GM23338 (cell line): Measurements from ENCODE around the gene DRAM1. TPM values are rescaled to one million over a fixed set of nuclear protein-coding genes. Genes with fewer than 3 reads are reported as not detected.

Experiments used
- ATAC-seq: fragments of 200-7000 bp; cut with Tn5 transposase; 3 replicates; pipeline ENCODE4 v1.9.1; 2020
- DNase-seq: peaks from one replicate; pipeline ENCODE4 v3.0.0-alpha.2; 2015; ENCODE audit warnings: low spot score
- H2AFZ ChIP-seq: fragments of 200-600 bp; sonication (generic); 2 replicates; pipeline ENCODE4 v1.8.0; 2016; ENCODE audit warnings: antibody characterized with exemption, mild to moderate bottlenecking, moderate library complexity
- H3F3A ChIP-seq: fragments of 200-600 bp; sonication (generic); replicated peaks from 2 replicates; pipeline ENCODE4 v1.8.0; 2017; ENCODE audit warnings: antibody characterized with exemption, mixed run types, low read depth
- H3K27ac ChIP-seq: fragments of 200-600 bp; sonication (generic); 2 replicates; pipeline ENCODE4 v1.6.1; 2016; ENCODE audit warnings: low read depth
- H3K27me3 ChIP-seq: fragments of 200-600 bp; sonication (generic); 2 replicates; pipeline ENCODE4 v1.8.0; 2016; ENCODE audit warnings: mild to moderate bottlenecking, mixed run types, moderate library complexity; ENCODE audit not compliant: insufficient read depth
- H3K36me3 ChIP-seq: fragments of 200-600 bp; sonication (generic); 2 replicates; pipeline ENCODE4 v1.8.0; 2016; ENCODE audit warnings: mild to moderate bottlenecking; ENCODE audit not compliant: insufficient read depth
- H3K4me1 ChIP-seq: fragments of 200-600 bp; sonication (generic); 2 replicates; pipeline ENCODE4 v1.8.0; 2016; ENCODE audit warnings: mild to moderate bottlenecking, moderate library complexity; ENCODE audit not compliant: insufficient read depth
- H3K4me2 ChIP-seq: fragments of 200-600 bp; sonication (generic); 2 replicates; pipeline ENCODE4 v1.7.1; 2017; ENCODE audit warnings: mixed run types
- H3K4me3 ChIP-seq: fragments of 200-600 bp; sonication (generic); 2 replicates; pipeline ENCODE4 v1.6.1; 2016; ENCODE audit warnings: mixed run types
- H3K79me2 ChIP-seq: fragments of 200-600 bp; sonication (generic); replicated peaks from 2 replicates; pipeline ENCODE4 v1.8.0; 2017; ENCODE audit warnings: mild to moderate bottlenecking; ENCODE audit not compliant: insufficient read depth
- H3K9me2 ChIP-seq: fragments of 200-600 bp; sonication (generic); 2 replicates; pipeline ENCODE4 v1.8.0; 2017; ENCODE audit not compliant: insufficient read depth
- H4K20me1 ChIP-seq: fragments of 200-600 bp; sonication (generic); replicated peaks from 2 replicates; pipeline ENCODE4 v1.8.0; 2017; ENCODE audit warnings: mild to moderate bottlenecking; ENCODE audit not compliant: insufficient read depth
- H3K27ac Mint-ChIP-seq: 2 replicates; pipeline ENCODE4 v1.8.0; 2020; ENCODE audit warnings: inconsistent platforms, mild to moderate bottlenecking, moderate library complexity, mixed read lengths
- H3K27me3 Mint-ChIP-seq: 3 replicates; pipeline ENCODE4 v1.8.0; 2022; ENCODE audit warnings: low read depth, mild to moderate bottlenecking, moderate library complexity, mixed read lengths, inconsistent platforms; ENCODE audit not compliant: insufficient read depth, poor library complexity
- H3K36me3 Mint-ChIP-seq: 3 replicates; pipeline ENCODE4 v1.8.0; 2021; ENCODE audit warnings: low read depth, mild to moderate bottlenecking, inconsistent platforms, moderate library complexity, mixed read lengths
- H3K4me1 Mint-ChIP-seq: 3 replicates; pipeline ENCODE4 v1.8.0; 2020; ENCODE audit warnings: mild to moderate bottlenecking, inconsistent platforms, mixed read lengths
- H3K4me3 Mint-ChIP-seq: 3 replicates; pipeline ENCODE4 v1.8.0; 2021; ENCODE audit warnings: moderate library complexity, mild to moderate bottlenecking, inconsistent platforms, mixed read lengths
- H3K9me3 Mint-ChIP-seq: 3 replicates; pipeline ENCODE4 v1.8.0; 2020; ENCODE audit warnings: moderate library complexity, mild to moderate bottlenecking, inconsistent platforms, mixed read lengths
- CREB1 ChIP-seq: fragments of 250-450 bp; sonication (Bioruptor Pico); IDR thresholded peaks from 2 replicates; pipeline ENCODE4 v1.5.0; 2020; ENCODE audit warnings: low read depth, mild to moderate bottlenecking, moderate library complexity
- CTCF ChIP-seq, 2 experiments: fragments of 200-600 bp in 1 of 2; sonication (generic) in 1 of 2; conservative IDR thresholded peaks; 2 replicates each; pipeline versions ENCODE4 v1.5.1 to v1.6.1; 2016 to 2017; ENCODE audit warnings: antibody characterized with exemption in 2 of 2, low read depth in 2 of 2, mild to moderate bottlenecking in 2 of 2, moderate library complexity in 1 of 2
- ETS1 ChIP-seq: IDR thresholded peaks from 2 replicates; pipeline ENCODE4 v1.6.1; 2016; ENCODE audit warnings: antibody characterized with exemption
- EZH2 ChIP-seq: fragments of 200-600 bp; sonication (generic); IDR thresholded peaks from one replicate; pipeline ENCODE4 v1.8.0; 2017; ENCODE audit warnings: antibody characterized with exemption, mild to moderate bottlenecking, low read depth; ENCODE audit not compliant: unreplicated experiment
- EZH2phosphoT487 ChIP-seq: fragments of 200-600 bp; sonication (generic); IDR thresholded peaks from one replicate; pipeline ENCODE4 v1.8.1; 2018; ENCODE audit warnings: antibody characterized with exemption; ENCODE audit not compliant: unreplicated experiment
- JUNB ChIP-seq: IDR thresholded peaks from one replicate; pipeline ENCODE4 v1.6.1; 2016; ENCODE audit warnings: antibody characterized with exemption; ENCODE audit not compliant: unreplicated experiment
- NANOG ChIP-seq: IDR thresholded peaks from 2 replicates; pipeline ENCODE4 v1.6.1; 2016; ENCODE audit warnings: antibody characterized with exemption, borderline replicate concordance
- STAT1 ChIP-seq: IDR thresholded peaks from one replicate; pipeline ENCODE4 v1.6.1; 2016; ENCODE audit warnings: antibody characterized with exemption; ENCODE audit not compliant: unreplicated experiment
- ZNF114 ChIP-seq: fragments of 250-450 bp; sonication (Bioruptor Pico); IDR thresholded peaks from 2 replicates; pipeline ENCODE4 v1.5.0; 2020; ENCODE audit warnings: mild to moderate bottlenecking, moderate library complexity
- ZNF331 ChIP-seq: fragments of 250-450 bp; sonication (Bioruptor Pico); IDR thresholded peaks from 2 replicates; pipeline ENCODE4 v1.5.0; 2020; ENCODE audit warnings: low read depth, mild to moderate bottlenecking, moderate library complexity
- ZNF462 ChIP-seq: fragments of 250-450 bp; sonication (Bioruptor Pico); IDR thresholded peaks from 2 replicates; pipeline ENCODE4 v1.5.0; 2020; ENCODE audit warnings: mild to moderate bottlenecking, moderate library complexity
- polyA plus RNA-seq: library from polyadenylated mRNA; unstranded; fragments of >200 nt; fragmentation: Nextera tagmentation; extraction: Ambion mirVana; gene quantifications from 2 replicates; pipeline ENCODE4 v1.2.1, GENCODE V29; 2016
- total RNA-seq: library from RNA; depleted of rRNA; stranded (reverse); fragments of >200 nt; shearing (Covaris generic); gene quantifications from 2 replicates; pipeline ENCODE4 v1.2.3, GENCODE V29; 2014

DRAM1 gene
- total and polyA plus RNA-seq, 2 experiments from 2014 or later, result 5.7 to 8.5 TPM

- no peak for TF ChIP-seq ZNF462 (CRISPR knock-in tag)
- no peak for TF ChIP-seq ZNF114 (CRISPR knock-in tag)
- TF ChIP-seq ETS1, result no peak
- TF ChIP-seq CTCF (conservative IDR thresholded peaks at IDR 0.05; ENCODE audit: low read depth in 2 of 2), result no peak
- TF ChIP-seq ZNF331, result no peak
Observed at GRCh38 chr12:101880769-101881168, 3.4 kb downstream of the DRAM1 start (continued).

- Histone ChIP-seq H3K4me2 (no peak overlapping the region), H3F3A (0 out of 2 replicates have a peak, but pooled peaks cover 4% of the 10 kb centered on the region), H3K36me3 (no peaks in the 10 kb centered on the region), H3K4me1 (peaks cover 5% of the 10 kb centered on the region; the same call in 1 of the 2 replicates), H3K27ac (no peak overlapping the region), H3K4me3 (no peak overlapping the region), H4K20me1 (no peaks in the 10 kb centered on the region), H3K27me3 (peaks cover 24% of the 10 kb centered on the region), H2AFZ (no peak overlapping the region), H3K79me2 (no peaks in the 10 kb centered on the region), H3K9me2 (no peaks in the 10 kb centered on the region)
- H3K4me1 Mint-ChIP-seq, result peaks cover 5% of the 10 kb centered on the region
- peaks cover 14% of the 10 kb centered on the region for H3K27me3 Mint-ChIP-seq
- DNase-seq (no peak), ATAC-seq (no peak)
- no peaks in the 10 kb centered on the region for H3K9me3 Mint-ChIP-seq
- no peak overlapping the region for H3K27ac Mint-ChIP-seq
- no peak overlapping the region; the same call in 2 of the 3 replicates for H3K4me3 Mint-ChIP-seq
- H3K36me3 Mint-ChIP-seq, result no peaks in the 10 kb centered on the region; the same call in 2 of the 3 replicates
- TF ChIP-seq CREB1 (no peak), EZH2 (no peak), EZH2phosphoT487 (no peak), CTCF (conservative IDR thresholded peaks at IDR 0.05; ENCODE audit: low read depth in 2 of 2) (no peak), STAT1 (no peak), ETS1 (no peak), ZNF331 (no peak), NANOG (no peak), JUNB (no peak)
Observed at GRCh38 chr12:101881228-101881627, 3.8 kb downstream of the DRAM1 start.
